Colonic mucosa (tissue), 4 donors: ENCODE results near the gene OPN4. TPM values are rescaled to one million over a fixed set of nuclear protein-coding genes. Genes with fewer than 3 reads are reported as not detected.
"Not testable (repeated sequence)": the region's sequence is repeated elsewhere in the genome, so short reads cannot be mapped to it uniquely, and the experiment has no call there.

Experiments
- DNase-seq: peaks from one replicate; pipeline ENCODE4 v3.0.0-alpha.2; 2020
- H3K27ac ChIP-seq: fragments of 200-600 bp; one replicate; pipeline ENCODE4 v1.8.0; 2021
- H3K27me3 ChIP-seq: fragments of 200-600 bp; one replicate; pipeline ENCODE4 v1.8.0; 2021
- H3K36me3 ChIP-seq: fragments of 200-600 bp; one replicate; pipeline ENCODE4 v1.8.0; 2021
- H3K4me1 ChIP-seq: fragments of 200-600 bp; one replicate; pipeline ENCODE4 v1.8.0; 2021; ENCODE audit warnings: mild to moderate bottlenecking
- H3K4me3 ChIP-seq: fragments of 200-600 bp; one replicate; pipeline ENCODE4 v1.8.0; 2021
- H3K9ac ChIP-seq, 2 donors: one replicate each; pipeline ENCODE4 v1.7.0; 2013; ENCODE audit warnings: control low read depth in 2 of 2, low read depth in 2 of 2, low read length in 2 of 2
- H3K9me3 ChIP-seq: fragments of 200-600 bp; one replicate; pipeline ENCODE4 v1.8.0; 2021
- CTCF ChIP-seq: fragments of 200-600 bp; IDR thresholded peaks from one replicate; pipeline ENCODE4 v1.8.0; 2022; ENCODE audit warnings: antibody characterized with exemption, mild to moderate bottlenecking
- intact Hi-C: fragments of 100-400 bp; cut with DNase I; formaldehyde crosslinking; loops from one replicate; pipeline ENCODE4 v1.14.1; 2022
- total RNA-seq, 2 donors: library from RNA; stranded (reverse); fragmentation: NEBNext Ultra II Directional in 1 of 2; extraction: Animal tissue kit (Norgen Biotek cat#: 25700) in 1 of 2; gene quantifications; one replicate each; pipeline ENCODE4 v1.2.1, GENCODE V29; 2021
- donor health status: healthy.
- donor health status: DM: no; HTN: no; CAD: no.
- donor health status: DM: no; HTN: no; CAD: no.

Gene OPN4
- total RNA-seq, 2 donors from 2014 or later = not detected

GRCh38 chr10:86644152-86644793 is 10.1 kb upstream of the OPN4 start:
- TF ChIP-seq CTCF = no peak
- H3K27ac ChIP-seq = no peak overlapping the region
- no peaks in the 10 kb centered on the region for H3K27me3 ChIP-seq
- H3K9me3 ChIP-seq = no peaks in the 10 kb centered on the region
- no peaks in the 10 kb centered on the region for H3K36me3 ChIP-seq
- DNase-seq = no peak
- intact Hi-C loops = no loop called here
- peaks cover 2% of the 10 kb centered on the region for H3K4me1 ChIP-seq
- no peak overlapping the region for H3K4me3 ChIP-seq
- no peak overlapping the region for H3K9ac ChIP-seq

GRCh38 chr10:86644794-86645445 is 9.4 kb upstream of the OPN4 start:
- H3K27ac ChIP-seq = no peak overlapping the region
- no peaks in the 10 kb centered on the region for H3K36me3 ChIP-seq
- no peak overlapping the region for H3K4me3 ChIP-seq
- H3K9ac ChIP-seq = no peak overlapping the region
- H3K27me3 ChIP-seq = no peaks in the 10 kb centered on the region
- no peaks in the 10 kb centered on the region for H3K9me3 ChIP-seq
- no peak for DNase-seq
- no peak for TF ChIP-seq CTCF
- H3K4me1 ChIP-seq = peaks cover 8% of the 10 kb centered on the region
- intact Hi-C loops = no loop called here

- intact Hi-C loops, H3K36me3 ChIP-seq, H3K4me3 ChIP-seq, H3K4me1 ChIP-seq, H3K27me3 ChIP-seq, H3K9ac ChIP-seq, H3K27ac ChIP-seq, DNase-seq, H3K9me3 ChIP-seq: not testable (repeated sequence)
These were observed 8.7 kb upstream of the OPN4 start for GRCh38 chr10:86645621-86646165.

- no peak for DNase-seq
- Histone ChIP-seq H3K4me3 (no peak overlapping the region), H3K36me3 (no peaks in the 10 kb centered on the region), H3K9me3 (no peaks in the 10 kb centered on the region), H3K9ac (no peak overlapping the region), H3K27me3 (no peaks in the 10 kb centered on the region), H3K4me1 (peaks cover 8% of the 10 kb centered on the region), H3K27ac (no peak overlapping the region)
- TF ChIP-seq CTCF = no peak
- intact Hi-C loops = no loop called here
These were observed 7.8 kb upstream of the OPN4 start for GRCh38 chr10:86646532-86646931.

GRCh38 chr10:86646933-86647332 is 7.4 kb upstream of the OPN4 start:
- H3K27ac ChIP-seq = no peak overlapping the region
- intact Hi-C loops = no loop called here
- H3K27me3 ChIP-seq = no peaks in the 10 kb centered on the region
- no peak overlapping the region for H3K4me3 ChIP-seq
- no peaks in the 10 kb centered on the region for H3K36me3 ChIP-seq
- no peak overlapping the region for H3K9ac ChIP-seq
- TF ChIP-seq CTCF = no peak
- DNase-seq = no peak
- H3K9me3 ChIP-seq = no peaks in the 10 kb centered on the region
- peaks cover 8% of the 10 kb centered on the region for H3K4me1 ChIP-seq
